ENCODE data around the gene USP32. TPM values are rescaled to one million over a fixed set of nuclear protein-coding genes. Genes with fewer than 3 reads are reported as not detected.
"Not testable (repeated sequence)": the region's sequence is repeated elsewhere in the genome, so short reads cannot be mapped to it uniquely, and the experiment has no call there.

USP32 gene
- total RNA-seq, 8 experiments from 2014 or later: 29.3 to 187 (median 32.1) TPM

DNA sequence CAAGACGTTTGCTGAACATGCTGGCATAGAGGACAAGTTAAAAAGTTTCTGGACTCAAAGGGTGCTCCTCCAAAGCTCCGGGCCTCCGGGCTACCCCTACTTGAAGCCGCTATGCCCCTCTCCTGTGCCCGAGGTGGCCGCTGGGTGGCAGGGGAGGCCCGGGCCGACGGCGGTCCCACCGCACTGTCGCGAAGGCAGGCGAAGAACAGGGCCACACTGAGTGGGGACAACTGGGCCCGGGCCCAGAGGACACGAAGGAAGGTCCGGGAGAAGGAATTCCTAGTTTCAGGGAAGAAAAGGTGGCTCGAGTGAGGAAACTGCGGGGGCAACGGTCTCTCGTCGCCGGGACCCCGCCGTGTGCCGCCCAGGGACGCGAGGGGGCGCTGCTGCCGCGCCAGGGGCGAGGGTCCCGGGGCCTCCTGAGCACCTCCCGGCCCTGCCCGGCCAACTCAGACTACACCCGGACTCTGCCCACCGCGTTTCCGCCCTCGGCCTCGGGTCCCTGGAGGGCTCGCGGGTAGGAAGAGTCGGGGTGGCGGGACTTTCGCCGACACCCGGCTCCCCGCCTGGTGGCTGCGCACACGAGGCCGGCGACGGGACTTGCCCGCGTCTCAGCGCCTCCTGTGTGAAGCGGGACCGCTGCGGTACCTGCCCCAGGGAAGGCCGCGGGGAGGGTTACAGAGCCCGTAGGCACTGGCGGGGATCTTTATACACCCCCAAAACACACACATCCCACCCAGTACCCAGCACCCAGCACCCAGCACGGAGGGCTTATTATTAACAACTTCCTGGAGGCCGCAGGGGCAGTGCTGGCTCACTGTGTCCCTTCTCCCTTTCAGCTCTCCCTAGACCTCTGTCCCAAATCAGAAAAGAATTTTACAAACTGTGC is 29.6 kb upstream of the USP32 start:
- H3K4me1 ChIP-seq (replicated peaks in 1 of 2): no peaks in the 10 kb centered on the region
- in situ Hi-C loops (cut with MboI; ENCODE audit: low pct_unique_long_range_greater_than_20kb in 2 of 9, low sequenced_read_pairs in 9 of 9, unreplicated experiment in 9 of 9): loop anchor here in 1 of 9 experiments (25.0 kb wide), 1 partner anchor 334 kb away; the partner anchor contains the start of gene HEATR6
- no peak overlapping the region for H3K27ac ChIP-seq
- 0 to 40% (median 13%) methylated on average over 1 to 15 of the region's 66 CpGs; no CpG with 5 or more reads in 3 of the 10 experiments for WGBS, 10 experiments
- peak; percentile 94 to 100 (median 98) for ATAC-seq (replicated peaks in 6 of 8)
- H3K4me3 ChIP-seq: peak overlapping the region in 4 of 5 donors; percentile 24 to 42 (median 36)

GRCh38 chr17:60419875-60420274 is 27.9 kb upstream of the USP32 start:
- H3K27ac ChIP-seq; H3K4me3 ChIP-seq; ATAC-seq (replicated peaks in 6 of 8); H3K4me1 ChIP-seq (replicated peaks in 1 of 2): not testable (repeated sequence)
- in situ Hi-C loops (cut with MboI; ENCODE audit: low pct_unique_long_range_greater_than_20kb in 2 of 9, low sequenced_read_pairs in 9 of 9, unreplicated experiment in 9 of 9): loop anchor here in 1 of 9 experiments (25.0 kb wide), 1 partner anchor 333 kb away; the partner anchor contains the start of gene HEATR6
- WGBS, 10 experiments: 89 to 100% (median 96%) methylated on average over 2 to 7 of the region's 7 CpGs

GRCh38 chr17:60419003-60419402 is 27.1 kb upstream of the USP32 start:
- WGBS, 10 experiments: 69 to 100% (median 90%) methylated on average over 2 to 4 of the region's 4 CpGs; no CpG with 5 or more reads in 2 of the 10 experiments
- in situ Hi-C loops (cut with MboI; ENCODE audit: low pct_unique_long_range_greater_than_20kb in 2 of 9, low sequenced_read_pairs in 9 of 9, unreplicated experiment in 9 of 9): loop anchor here in 1 of 9 experiments (25.0 kb wide), 1 partner anchor 332 kb away; the partner anchor contains the start of gene HEATR6

GRCh38 chr17:60416368-60416925 is 24.5 kb upstream of the USP32 start:
- in situ Hi-C loops (cut with MboI; ENCODE audit: low pct_unique_long_range_greater_than_20kb in 2 of 9, low sequenced_read_pairs in 9 of 9, unreplicated experiment in 9 of 9): loop anchor here in 1 of 9 experiments (25.0 kb wide), 1 partner anchor 329 kb away; the partner anchor contains the start of gene HEATR6
- no peaks in the 10 kb centered on the region for H3K4me1 ChIP-seq (replicated peaks in 1 of 2)
- H3K4me3 ChIP-seq: no peak overlapping the region
- 17 to 100% (median 80%) methylated on average over 1 to 2 of the region's 2 CpGs; no CpG with 5 or more reads in 1 of the 10 experiments for WGBS, 10 experiments
- no peak overlapping the region for H3K27ac ChIP-seq
- ATAC-seq (replicated peaks in 6 of 8): no peak

More at GRCh38 chr17:60419003-60419402, 27.1 kb upstream of the USP32 start:
- not testable (repeated sequence) for H3K27ac ChIP-seq; ATAC-seq (replicated peaks in 6 of 8); H3K4me3 ChIP-seq; H3K4me1 ChIP-seq (replicated peaks in 1 of 2)

DNA sequence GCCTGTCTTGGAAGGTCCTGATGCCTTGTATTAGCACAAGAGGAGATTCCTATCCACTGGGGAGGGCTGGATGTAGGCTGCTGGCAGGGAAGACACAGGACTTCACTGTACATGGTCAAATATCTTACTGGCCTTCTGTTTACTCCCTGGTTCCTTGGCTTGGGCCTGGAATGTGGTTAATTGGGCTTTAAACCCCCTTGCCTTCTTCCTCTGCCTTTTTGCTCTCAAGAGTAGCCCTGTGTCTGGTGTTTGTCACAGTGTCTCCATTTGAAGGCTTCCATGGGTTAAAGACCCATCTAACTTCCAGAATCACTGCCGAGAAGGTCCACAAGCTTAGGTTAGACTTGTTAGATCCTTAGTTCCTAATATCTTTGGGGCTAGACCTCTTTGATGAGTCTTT is 23.2 kb upstream of the USP32 start:
- H3K27ac ChIP-seq: no peak overlapping the region
- no peak for ATAC-seq (replicated peaks in 6 of 8)
- 88 to 100% (median 100%) methylated on average over 1 of the region's 1 CpG; no CpG with 5 or more reads in 4 of the 10 experiments for WGBS, 10 experiments
- H3K4me3 ChIP-seq: no peak overlapping the region
- H3K4me1 ChIP-seq (replicated peaks in 1 of 2): no peaks in the 10 kb centered on the region
- in situ Hi-C loops (cut with MboI; ENCODE audit: low pct_unique_long_range_greater_than_20kb in 2 of 9, low sequenced_read_pairs in 9 of 9, unreplicated experiment in 9 of 9): loop anchor here in 1 of 9 experiments (25.0 kb wide), 1 partner anchor 328 kb away; the partner anchor contains the start of gene HEATR6

- no peak for ATAC-seq (replicated peaks in 6 of 8)
- Histone ChIP-seq H3K27ac (no peak overlapping the region), H3K4me3 (no peak overlapping the region), H3K4me1 (replicated peaks in 1 of 2) (no peaks in the 10 kb centered on the region)
- in situ Hi-C loops (cut with MboI; ENCODE audit: low pct_unique_long_range_greater_than_20kb in 2 of 9, low sequenced_read_pairs in 9 of 9, unreplicated experiment in 9 of 9): loop anchor here in 1 of 9 experiments (25.0 kb wide), 1 partner anchor 325 kb away; the partner anchor contains the start of gene HEATR6
- WGBS, 10 experiments: 50 to 96% (median 85%) methylated on average over 2 to 3 of the region's 3 CpGs; no CpG with 5 or more reads in 2 of the 10 experiments
Measured at GRCh38 chr17:60412701-60413100, 20.8 kb upstream of the USP32 start.

DNA sequence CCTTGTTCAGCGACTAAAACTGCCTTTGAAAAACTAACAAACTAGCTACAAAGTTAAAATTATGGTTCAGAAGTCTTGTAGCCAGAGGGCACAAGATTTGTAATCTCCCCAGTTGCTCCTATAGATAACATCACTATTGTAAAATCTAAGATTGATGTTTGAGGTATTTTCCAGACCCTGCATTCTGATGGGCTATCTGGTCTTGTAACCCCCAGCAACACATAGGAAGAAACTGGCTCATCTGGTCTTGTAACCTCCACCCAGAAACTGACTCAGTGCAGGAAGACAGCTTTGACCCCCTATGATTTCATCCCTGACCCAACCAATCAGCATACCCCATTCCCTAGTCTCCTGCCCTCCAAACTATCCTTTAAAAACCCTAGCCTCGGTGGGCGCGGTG is 18.1 kb upstream of the USP32 start:
- no peak overlapping the region for H3K4me3 ChIP-seq
- no peaks in the 10 kb centered on the region for H3K4me1 ChIP-seq (replicated peaks in 1 of 2)
- WGBS, 10 experiments: 20 to 100% (median 96%) methylated on average over 1 to 4 of the region's 4 CpGs; no CpG with 5 or more reads in 2 of the 10 experiments
- no peak overlapping the region for H3K27ac ChIP-seq
- ATAC-seq (replicated peaks in 6 of 8): no peak
- in situ Hi-C loops (cut with MboI; ENCODE audit: low pct_unique_long_range_greater_than_20kb in 2 of 9, low sequenced_read_pairs in 9 of 9, unreplicated experiment in 9 of 9): loop anchor here in 1 of 9 experiments (25.0 kb wide), 1 partner anchor 323 kb away; the partner anchor contains the start of gene HEATR6

GRCh38 chr17:60406887-60407286 is 15.0 kb upstream of the USP32 start:
- in situ Hi-C loops (cut with MboI; ENCODE audit: low pct_unique_long_range_greater_than_20kb in 2 of 9, low sequenced_read_pairs in 9 of 9, unreplicated experiment in 9 of 9): loop anchor here in 1 of 9 experiments (25.0 kb wide), 1 partner anchor 320 kb away; the partner anchor contains the start of gene HEATR6
- WGBS, 10 experiments: 28 to 100% (median 84%) methylated on average over 1 to 3 of the region's 3 CpGs
- peak in 1 of 8 experiments; percentile 30 for ATAC-seq (replicated peaks in 6 of 8)
- Histone ChIP-seq H3K27ac (no peak overlapping the region), H3K4me3 (no peak overlapping the region), H3K4me1 (replicated peaks in 1 of 2) (no peaks in the 10 kb centered on the region)

DNA sequence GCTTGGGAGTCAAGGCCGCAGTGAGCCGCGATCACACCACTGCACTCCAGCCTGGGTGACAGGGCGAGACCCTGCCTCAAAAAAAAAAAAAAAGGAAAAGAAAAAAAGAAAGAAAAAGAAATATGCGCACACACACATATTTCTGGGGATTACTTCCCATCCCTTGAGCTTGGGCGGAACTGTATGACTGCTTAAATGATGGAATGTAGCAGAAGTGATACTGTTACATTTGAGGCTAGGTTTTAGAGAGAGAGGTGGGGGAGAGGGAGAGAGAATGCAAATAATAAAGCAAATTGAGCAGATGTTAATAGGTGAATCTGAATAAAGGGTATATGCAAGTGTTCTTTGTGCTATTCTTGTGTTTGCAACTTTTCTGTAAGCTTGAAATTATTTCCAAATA is 12.0 kb upstream of the USP32 start:
- H3K4me3 ChIP-seq: no peak overlapping the region

GRCh38 chr17:60403523-60403810 is 11.5 kb upstream of the USP32 start:
- 33 to 100% (median 85%) methylated on average over 1 to 3 of the region's 3 CpGs; no CpG with 5 or more reads in 2 of the 10 experiments for WGBS, 10 experiments
- no peaks in the 10 kb centered on the region for H3K4me1 ChIP-seq (replicated peaks in 1 of 2)
- H3K4me3 ChIP-seq: no peak overlapping the region
- in situ Hi-C loops (cut with MboI; ENCODE audit: low pct_unique_long_range_greater_than_20kb in 2 of 9, low sequenced_read_pairs in 9 of 9, unreplicated experiment in 9 of 9): loop anchor here in 1 of 9 experiments (25.0 kb wide), 1 partner anchor 316 kb away; the partner anchor contains the start of gene HEATR6
- no peak for ATAC-seq (replicated peaks in 6 of 8)
- no peak overlapping the region for H3K27ac ChIP-seq

More for the DNA sequence above, 12.0 kb upstream of the USP32 start:
- Histone ChIP-seq H3K4me1 (replicated peaks in 1 of 2) (no peaks in the 10 kb centered on the region), H3K27ac (no peak overlapping the region)
- peak in 3 of 8 experiments; percentile 85 to 97 (median 92) for ATAC-seq (replicated peaks in 6 of 8)
- in situ Hi-C loops (cut with MboI; ENCODE audit: low pct_unique_long_range_greater_than_20kb in 2 of 9, low sequenced_read_pairs in 9 of 9, unreplicated experiment in 9 of 9): loop anchor here in 1 of 9 experiments (25.0 kb wide), 1 partner anchor 317 kb away; the partner anchor contains the start of gene HEATR6
- 52 to 100% (median 82%) methylated on average over 1 to 6 of the region's 6 CpGs; no CpG with 5 or more reads in 1 of the 10 experiments for WGBS, 10 experiments

DNA sequence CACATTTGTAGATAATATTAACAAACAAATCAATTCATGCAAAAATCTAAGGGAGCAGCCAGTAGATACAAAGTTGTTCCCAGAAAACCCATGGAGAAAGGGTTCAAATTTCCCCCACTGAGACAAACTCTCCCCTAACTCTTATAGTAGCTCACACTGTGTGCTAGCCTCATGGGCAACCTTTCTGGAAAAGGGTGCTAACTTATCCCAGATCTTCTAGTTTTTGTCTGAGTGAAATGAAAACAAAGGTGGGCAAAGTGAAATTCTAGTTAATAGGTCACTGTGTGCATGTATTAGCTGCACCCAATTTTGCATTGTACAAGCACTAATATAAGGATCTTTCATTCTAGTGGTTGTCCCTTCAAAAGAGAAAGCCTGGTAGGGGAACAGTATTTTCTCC is 9.9 kb upstream of the USP32 start:
- in situ Hi-C loops (cut with MboI; ENCODE audit: low pct_unique_long_range_greater_than_20kb in 2 of 9, low sequenced_read_pairs in 9 of 9, unreplicated experiment in 9 of 9): loop anchor here in 1 of 9 experiments (25.0 kb wide), 1 partner anchor 315 kb away; the partner anchor contains the start of gene HEATR6
- no peaks in the 10 kb centered on the region for H3K4me1 ChIP-seq (replicated peaks in 1 of 2)
- no peak overlapping the region for H3K4me3 ChIP-seq
- no peak for ATAC-seq (replicated peaks in 6 of 8)
- H3K27ac ChIP-seq: no peak overlapping the region

DNA sequence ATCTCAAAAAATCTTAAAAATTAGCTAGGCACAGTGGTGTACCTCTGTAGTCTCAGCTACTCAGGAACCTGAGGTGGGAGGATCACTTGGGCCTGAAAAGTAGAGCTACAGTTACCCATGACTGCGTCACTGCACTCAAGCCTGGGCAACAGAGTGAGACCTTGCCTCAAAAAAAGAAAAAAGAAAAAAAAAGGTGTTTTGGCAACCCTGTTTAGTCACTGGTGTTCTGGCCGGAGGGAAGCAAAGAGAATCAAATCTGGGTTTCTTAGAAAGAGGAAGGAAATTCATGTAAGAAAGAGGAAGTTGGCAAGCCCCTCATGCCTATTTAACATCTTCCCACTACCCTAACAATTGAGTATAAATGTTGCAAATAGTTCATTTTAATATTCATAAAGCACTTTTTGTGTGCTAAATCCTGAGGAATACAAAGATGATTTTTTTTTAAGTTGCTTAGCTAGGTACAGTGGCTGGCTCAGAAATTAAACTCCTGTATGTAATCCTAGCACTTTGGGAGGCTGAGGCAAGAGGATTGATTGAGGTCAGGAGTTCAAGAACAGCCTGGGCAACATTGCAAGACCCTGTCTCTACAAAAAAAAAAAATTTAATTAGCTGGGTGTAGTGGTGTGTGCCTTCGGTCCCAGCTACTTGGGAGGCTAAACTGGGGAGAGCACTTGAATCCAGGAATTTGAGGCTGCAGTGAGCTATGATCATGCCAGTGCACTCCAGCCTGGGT is 6.5 kb upstream of the USP32 start:
- Histone ChIP-seq H3K4me3 (no peak overlapping the region), H3K4me1 (replicated peaks in 1 of 2) (peaks cover 0 to 9% of the 10 kb centered on the region in 2 donors), H3K27ac (no peak overlapping the region)
- in situ Hi-C loops (cut with MboI; ENCODE audit: low pct_unique_long_range_greater_than_20kb in 2 of 9, low sequenced_read_pairs in 9 of 9, unreplicated experiment in 9 of 9): no loop called here
- WGBS, 10 experiments: 63 to 100% (median 90%) methylated on average over 1 to 3 of the region's 3 CpGs; no CpG with 5 or more reads in 1 of the 10 experiments
- ATAC-seq (replicated peaks in 6 of 8): no peak
